ENCODE results near the gene TMEM219. TPM values are rescaled to one million over a fixed set of nuclear protein-coding genes. Genes with fewer than 3 reads are reported as not detected.

TMEM219 gene
- total and polyA plus RNA-seq, 9 of the 15 experiments (the other 6 are each of a cell fraction or from before 2014, with no cell fraction given), result 35.3 to 62.8 (median 55.5) TPM

DNA sequence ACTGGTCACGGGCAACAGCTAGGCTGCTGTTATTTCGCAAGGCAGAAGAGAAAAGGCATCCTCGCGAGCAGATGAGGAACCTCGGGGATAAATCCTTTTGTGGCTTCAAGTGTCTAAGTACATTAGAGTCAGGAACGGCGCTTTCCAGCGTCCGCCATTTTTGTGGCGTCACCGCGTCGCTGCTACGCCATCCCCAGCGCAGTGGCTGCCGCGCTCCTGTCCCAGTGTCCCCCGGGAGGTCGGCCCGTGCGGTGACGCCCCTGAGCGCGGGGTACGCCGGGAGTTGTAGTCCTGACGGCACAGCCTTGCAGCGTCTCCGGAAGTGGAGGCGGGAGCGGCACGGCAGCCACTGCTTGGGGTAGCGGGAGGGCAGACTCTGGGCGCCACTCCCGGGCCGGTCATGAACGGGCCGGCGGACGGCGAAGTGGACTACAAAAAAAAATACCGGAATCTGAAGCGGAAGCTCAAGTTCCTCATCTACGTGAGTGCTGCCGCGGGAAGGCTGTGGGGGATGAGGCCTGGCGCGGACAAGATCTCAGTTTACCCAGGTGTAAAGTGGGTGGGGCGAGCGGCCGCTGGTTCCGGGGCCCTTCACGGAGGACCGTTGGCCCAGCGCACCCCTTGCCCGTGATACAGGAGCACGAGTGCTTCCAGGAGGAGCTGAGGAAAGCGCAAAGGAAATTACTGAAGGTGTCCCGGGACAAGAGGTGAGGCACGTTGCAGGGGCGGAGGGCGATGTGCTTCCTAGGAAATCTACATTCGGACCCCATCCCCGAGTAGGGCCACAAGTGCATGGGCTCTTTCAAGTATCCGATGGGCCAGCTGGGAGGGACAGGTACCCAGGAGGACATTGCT lies 34.3 kb downstream of the TMEM219 start, which contains the start of gene INO80E (continued):
- TF ChIP-seq ARNT (IDR thresholded peaks at IDR 0.05) (peak in 1 of 2 experiments; percentile 48; a peak in 1 of 4 replicates), ATF1 (CRISPR knock-in tag; IDR thresholded peaks at IDR 0.05) (peak; percentile 75; the same call in 1 of the 2 replicates), ATF1 (tag; IDR thresholded peaks at IDR 0.05) (peak; percentile 99), SUPT5H (IDR thresholded peaks at IDR 0.05) (peak; percentile 81), ZBTB12 (CRISPR knock-in tag; IDR thresholded peaks at IDR 0.05) (peak; percentile 91), SMAD4 (CRISPR knock-in tag; conservative IDR thresholded peaks at IDR 0.05) (0 out of 2 replicates have a peak, but pooled peaks have one; percentile 7), MAFF (IDR thresholded peaks at IDR 0.05; ENCODE audit: low read length) (no peak), SETDB1 (IDR thresholded peaks at IDR 0.05; ENCODE audit: low read length) (peak; percentile 75), MCM5 (IDR thresholded peaks at IDR 0.05; ENCODE audit: low read depth) (no peak), BCLAF1 (IDR thresholded peaks at IDR 0.05; ENCODE audit: borderline replicate concordance in 1 of 2, control insufficient read depth in 1 of 2, low read depth in 2 of 2, low read length in 1 of 2) (no peak), RCOR1 (IDR thresholded peaks at IDR 0.05; ENCODE audit: borderline replicate concordance in 1 of 2, low read depth in 2 of 2, low read length in 2 of 2) (0 out of 4 replicates have a peak, but pooled peaks of 1 of the 2 experiments have one; percentile 42), MAFK (IDR thresholded peaks at IDR 0.05; ENCODE audit: low read length) (0 out of 2 replicates have a peak, but pooled peaks have one; percentile 19), SREBF1 (IDR thresholded peaks at IDR 0.05; ENCODE audit: borderline replicate concordance, low read depth, low read length) (no peak), FOXK1 (CRISPR knock-in tag; IDR thresholded peaks at IDR 0.05; ENCODE audit: borderline replicate concordance) (no peak), NFRKB (IDR thresholded peaks at IDR 0.05; ENCODE audit: low read depth) (no peak; the same call in none of the 2 replicates), PHB (CRISPR knock-in tag; IDR thresholded peaks at IDR 0.05) (no peak), CBFA2T2 (conservative IDR thresholded peaks at IDR 0.05) (no peak), TRIM28 (IDR thresholded peaks at IDR 0.05) (no peak), SIN3A (IDR thresholded peaks at IDR 0.05; ENCODE audit: borderline replicate concordance in 2 of 2, control insufficient read depth in 1 of 2, low read depth in 2 of 2, low read length in 2 of 2) (peak in 1 of 2 experiments; percentile 58; a peak in 1 of 4 replicates), MYC (IDR thresholded peaks at IDR 0.05; ENCODE audit: low read depth, low read length) (peak; percentile 9; the same call in 1 of the 2 replicates), MYC (CRISPR knock-in tag; IDR thresholded peaks at IDR 0.05; ENCODE audit: borderline replicate concordance, low read depth) (no peak; the same call in none of the 2 replicates), TEAD4 (IDR thresholded peaks at IDR 0.05; ENCODE audit: low read length) (no peak), TEAD4 (CRISPR knock-in tag; IDR thresholded peaks at IDR 0.05; ENCODE audit: borderline replicate concordance) (no peak), CHD2 (IDR thresholded peaks at IDR 0.05; ENCODE audit: low read depth, low read length) (no peak), ELK1 (CRISPR knock-in tag; IDR thresholded peaks at IDR 0.05) (no peak)
